ENCODE measurements around the gene ERICH4.

Gene ERICH4

GRCh38 chr19:41413947-41414346, 29.0 kb upstream of the ERICH4 start:
- DNase-seq (ENCODE audit: low read depth) = no peak
- in situ Hi-C loops (cut with HindIII; ENCODE audit: low sequenced_read_pairs) = no loop called here
- TF ChIP-seq CTCF (IDR thresholded peaks at IDR 0.05; ENCODE audit: low read depth, low read length, missing control alignments) = no peak
- no peak overlapping the region for H3K4me3 ChIP-seq (ENCODE audit: low read depth, low read length)

- DNase-seq (ENCODE audit: low read depth) = no peak
- no peak for TF ChIP-seq CTCF (IDR thresholded peaks at IDR 0.05; ENCODE audit: low read depth, low read length, missing control alignments)
- no peak overlapping the region for H3K4me3 ChIP-seq (ENCODE audit: low read depth, low read length)
- in situ Hi-C loops (cut with HindIII; ENCODE audit: low sequenced_read_pairs) = no loop called here
Observed at GRCh38 chr19:41414461-41414860, 28.5 kb upstream of the ERICH4 start.

- in situ Hi-C loops (cut with HindIII; ENCODE audit: low sequenced_read_pairs) = no loop called here
- TF ChIP-seq CTCF (IDR thresholded peaks at IDR 0.05; ENCODE audit: low read depth, low read length, missing control alignments) = no peak
- no peak overlapping the region for H3K4me3 ChIP-seq (ENCODE audit: low read depth, low read length)
- DNase-seq (ENCODE audit: low read depth) = no peak
Observed at GRCh38 chr19:41415154-41415571, 27.8 kb upstream of the ERICH4 start.

GRCh38 chr19:41416194-41416674, 26.7 kb upstream of the ERICH4 start:
- DNase-seq (ENCODE audit: low read depth) = no peak
- TF ChIP-seq CTCF (IDR thresholded peaks at IDR 0.05; ENCODE audit: low read depth, low read length, missing control alignments) = no peak
- H3K4me3 ChIP-seq (ENCODE audit: low read depth, low read length) = no peak overlapping the region
- in situ Hi-C loops (cut with HindIII; ENCODE audit: low sequenced_read_pairs) = no loop called here

GRCh38 chr19:41420101-41420880, 22.7 kb upstream of the ERICH4 start:
- DNase-seq (ENCODE audit: low read depth) = no peak
- TF ChIP-seq CTCF (IDR thresholded peaks at IDR 0.05; ENCODE audit: low read depth, low read length, missing control alignments) = no peak
- in situ Hi-C loops (cut with HindIII; ENCODE audit: low sequenced_read_pairs) = no loop called here
- no peak overlapping the region for H3K4me3 ChIP-seq (ENCODE audit: low read depth, low read length)

GRCh38 chr19:41421314-41421713, 21.6 kb upstream of the ERICH4 start:
- H3K4me3 ChIP-seq (ENCODE audit: low read depth, low read length) = no peak overlapping the region
- TF ChIP-seq CTCF (IDR thresholded peaks at IDR 0.05; ENCODE audit: low read depth, low read length, missing control alignments) = no peak
- in situ Hi-C loops (cut with HindIII; ENCODE audit: low sequenced_read_pairs) = no loop called here
- no peak for DNase-seq (ENCODE audit: low read depth)
